GM12878 (cell line): Measurements from ENCODE around the gene CCDC184. TPM values are rescaled to one million over a fixed set of nuclear protein-coding genes. Genes with fewer than 3 reads are reported as not detected.

Experiments used
- HDGF ChIP-seq: fragments of 450-650 bp; IDR thresholded peaks from 2 replicates; pipeline ENCODE4 v1.6.1; 2016; ENCODE audit warnings: antibody characterized with exemption
- RELB ChIP-seq: fragments of 450-650 bp; IDR thresholded peaks from 2 replicates; pipeline ENCODE4 v1.6.1; 2017; ENCODE audit warnings: low read depth, mild to moderate bottlenecking, moderate library complexity
- SUZ12 ChIP-seq: fragments of 200-600 bp; sonication (generic); IDR thresholded peaks from one replicate; pipeline ENCODE4 v1.6.1; 2018; ENCODE audit warnings: antibody characterized with exemption, mild to moderate bottlenecking; ENCODE audit not compliant: unreplicated experiment
- TCF3 ChIP-seq: IDR thresholded peaks from 2 replicates; pipeline ENCODE4 v1.6.1; 2012; ENCODE audit warnings: low read depth, mild to moderate bottlenecking, low read length, borderline replicate concordance; ENCODE audit not compliant: insufficient read depth
- ZBTB33 ChIP-seq: fragments of 450-650 bp; IDR thresholded peaks from 2 replicates; pipeline ENCODE4 v1.6.1; 2017; ENCODE audit warnings: mild to moderate bottlenecking
- polyA plus RNA-seq, 11 experiments: library from polyadenylated mRNA; depleted of rRNA in 4 of 11; unstranded in 6 of 11; stranded (reverse) in 5 of 11; fragments of >200 nt; fragmentation: Nextera tagmentation in 4 of 11; fragmentation: Illumina TruSeq in 1 of 11; extraction: Ambion mirVana in 4 of 11; extraction: Trizol in 1 of 11; gene quantifications; 1 replicate in 1 of 11; 2 replicates in 10 of 11; pipeline versions ENCODE4 v1.2.1 to v1.2.3, GENCODE V29; 2011 to 2016; ENCODE audit warnings: inconsistent platforms in 2 of 11, missing spikeins in 2 of 11, low read depth in 1 of 11
- total RNA-seq, 4 experiments: library from RNA; depleted of rRNA in 3 of 4; stranded (reverse); fragments of >200 nt in 3 of 4; fragmentation: Illumina TruSeq in 1 of 4; extraction: Trizol in 1 of 4; gene quantifications; 2 replicates each; pipeline versions ENCODE4 v1.2.1 to v1.2.3, GENCODE V29; 2013 to 2021

The CCDC184 gene
- total and polyA plus RNA-seq, 10 of the 15 experiments (the other 5 are each of a cell fraction or from before 2014, with no cell fraction given) = not detected

DNA sequence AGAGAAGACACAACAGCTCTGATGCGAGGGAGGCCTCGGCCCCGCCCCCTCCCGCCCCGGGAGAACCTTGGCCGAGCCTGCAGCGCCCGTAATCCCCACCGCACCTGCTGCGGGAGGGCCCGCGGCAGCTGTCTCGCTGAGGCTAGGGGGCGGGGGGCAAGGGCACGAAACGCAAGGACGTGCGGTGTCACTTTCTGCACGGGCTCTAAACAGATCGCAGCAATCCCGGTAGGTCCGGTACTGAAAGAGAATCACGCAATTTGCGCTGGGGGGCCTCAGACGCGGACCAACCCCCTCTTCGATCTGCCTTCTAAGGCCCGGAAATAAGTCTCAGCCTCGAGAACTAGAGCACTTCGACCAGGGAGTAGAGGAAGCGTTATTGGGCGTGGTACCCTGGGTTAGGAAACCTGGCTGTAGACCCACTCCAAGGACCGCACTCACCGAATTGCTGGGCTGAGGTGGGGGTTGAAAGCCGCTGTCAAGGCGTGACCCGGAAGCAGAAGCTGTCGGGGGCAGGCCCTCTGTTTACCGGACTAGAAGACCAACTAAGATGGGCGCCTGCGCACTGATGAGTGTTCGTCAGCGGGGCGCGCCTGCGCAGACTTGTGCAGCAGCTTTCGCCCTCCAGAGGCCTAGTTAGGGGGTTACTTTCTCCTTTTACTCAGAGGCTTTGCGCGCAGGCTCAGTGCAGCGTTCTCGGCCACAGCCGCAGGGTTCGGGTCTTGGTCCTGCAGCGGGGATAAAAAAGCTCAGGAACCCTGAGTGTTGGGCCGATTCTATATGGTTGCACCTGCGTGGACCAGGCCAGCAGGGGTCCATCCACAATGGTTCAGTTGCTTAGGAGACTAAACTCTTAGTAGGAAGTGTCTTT, 26.2 kb upstream of the CCDC184 start, which contains the start of gene ASB8 (continued):
- TF ChIP-seq RELB (no peak), HDGF (no peak), SUZ12 (no peak), TCF3 (no peak), ZBTB33 (no peak)
